CD4-positive, alpha-beta memory T cell (primary cell): ENCODE data around the gene SMAD3. TPM values are rescaled to one million over a fixed set of nuclear protein-coding genes. Genes with fewer than 3 reads are reported as not detected.

Source experiments
- CTCF ChIA-PET: fragments of 350-600 bp; sonication (Branson Sonifier 250); formaldehyde crosslinking; loops from one replicate; lab custom pipeline; 2021; ENCODE audit warnings: inconsistent platforms; ENCODE audit not compliant: partially characterized antibody; lab: Charles Lee
- POLR2A ChIA-PET: fragments of 350-600 bp; sonication (Branson Sonifier 250); formaldehyde crosslinking; loops from one replicate; lab custom pipeline; 2021; ENCODE audit not compliant: partially characterized antibody; lab: Charles Lee
- DNase-seq, 5 donors: peaks; one replicate each; pipeline versions ENCODE4 v3.0.0 to v3.0.0-alpha.2; 2020 to 2022; ENCODE audit warnings: mixed read lengths in 1 of 5
- H3K27ac ChIP-seq: one replicate; pipeline ENCODE4 v1.7.0; 2013; ENCODE audit warnings: low read depth, low read length
- H3K27me3 ChIP-seq: 2 replicates; pipeline ENCODE4 v1.7.0; 2013; ENCODE audit warnings: mild to moderate bottlenecking, low read length, moderate library complexity; ENCODE audit not compliant: insufficient read depth
- H3K36me3 ChIP-seq: 2 replicates; pipeline ENCODE4 v1.7.0; 2013; ENCODE audit warnings: mild to moderate bottlenecking, low read length, moderate library complexity; ENCODE audit not compliant: insufficient read depth
- H3K4me1 ChIP-seq: 2 replicates; pipeline ENCODE4 v1.7.0; 2013; ENCODE audit warnings: mild to moderate bottlenecking, low read length, moderate library complexity; ENCODE audit not compliant: insufficient read depth
- H3K4me3 ChIP-seq, 2 donors: one replicate each; pipeline ENCODE4 v1.7.0; 2013; ENCODE audit warnings: low read length in 2 of 2, mild to moderate bottlenecking in 1 of 2
- H3K9me3 ChIP-seq, 2 donors: one replicate each; pipeline ENCODE4 v1.7.0; 2013; ENCODE audit warnings: low read length in 2 of 2, control low read depth in 1 of 2; ENCODE audit not compliant: control insufficient read depth in 1 of 2
- H3K27ac Mint-ChIP-seq, 7 donors: one replicate each; pipeline ENCODE4 v1.8.0; 2020 to 2021; ENCODE audit warnings: mixed read lengths in 7 of 7, mild to moderate bottlenecking in 6 of 7, inconsistent platforms in 3 of 7, moderate library complexity in 3 of 7
- H3K27me3 Mint-ChIP-seq, 2 donors: one replicate each; pipeline ENCODE4 v1.8.0; 2020 to 2021; ENCODE audit warnings: mixed read lengths in 2 of 2
- H3K36me3 Mint-ChIP-seq, 2 donors: one replicate each; pipeline ENCODE4 v1.8.0; 2020 to 2021; ENCODE audit warnings: mixed read lengths in 2 of 2, inconsistent platforms in 1 of 2, mild to moderate bottlenecking in 1 of 2
- H3K4me1 Mint-ChIP-seq, 4 donors: one replicate each; pipeline ENCODE4 v1.8.0; 2020 to 2021; ENCODE audit warnings: mixed read lengths in 4 of 4, mild to moderate bottlenecking in 1 of 4
- H3K4me3 Mint-ChIP-seq, 8 donors: one replicate each; pipeline ENCODE4 v1.8.0; 2020 to 2021; ENCODE audit warnings: mixed read lengths in 8 of 8, mild to moderate bottlenecking in 7 of 8, moderate library complexity in 6 of 8, inconsistent platforms in 3 of 8
- H3K9me3 Mint-ChIP-seq, 8 donors: one replicate each; pipeline ENCODE4 v1.8.0; 2020 to 2021; ENCODE audit warnings: mixed read lengths in 8 of 8, mild to moderate bottlenecking in 5 of 8, inconsistent platforms in 3 of 8, moderate library complexity in 1 of 8
- intact Hi-C: fragments of 100-400 bp; cut with micrococcal nuclease; formaldehyde crosslinking; loops from one replicate; pipeline ENCODE4 v1.15.1; 2023
- polyA plus RNA-seq, 2 donors: library from polyadenylated mRNA; unstranded; fragments of 300-500 nt; fragmentation: Illumina TruSeq; gene quantifications; one replicate each; pipeline ENCODE4 v1.2.3, GENCODE V29; 2021
- total RNA-seq, 2 experiments: library from RNA; stranded (reverse); gene quantifications; one replicate each; pipeline ENCODE4 v1.2.3, GENCODE V29; 2021

Gene SMAD3
- total and polyA plus RNA-seq, 4 experiments from 2014 or later, result 14.6 to 197 (median 110) TPM

GRCh38 chr15:67087507-67088172 lies 22.2 kb downstream of the SMAD3 start:
- intact Hi-C loops, result no loop called here
- Histone ChIP-seq H3K27me3 (no peaks in the 10 kb centered on the region), H3K4me1 (peaks cover 100% of the 10 kb centered on the region), H3K27ac (peak overlapping the region; percentile 4), H3K4me3 (no peak overlapping the region), H3K36me3 (no peaks in the 10 kb centered on the region), H3K9me3 (no peaks in the 10 kb centered on the region)
- POLR2A ChIA-PET, result interaction anchor here (1.1 to 11.7 kb wide), 4 partner anchors 11 to 32 kb away, joined by 5 to 302 read pairs (median 112); partner anchors contain the start of gene SMAD3
- CTCF ChIA-PET, result no interaction called here
- Mint-ChIP-seq H3K4me3 (peak overlapping the region; percentile 30 to 91 (median 56)), H3K9me3 (peaks cover 0 to 3% (median 0%) of the 10 kb centered on the region in 8 donors), H3K27ac (peak overlapping the region; percentile 43 to 96 (median 70)), H3K27me3 (no peaks in the 10 kb centered on the region), H3K36me3 (peaks cover 0 to 25% of the 10 kb centered on the region in 2 donors), H3K4me1 (peaks cover 76 to 100% (median 93%) of the 10 kb centered on the region in 4 donors)
- no peak for DNase-seq

- intact Hi-C loops, result no loop called here
- peak overlapping the region; percentile 2 to 85 (median 45) for H3K4me3 Mint-ChIP-seq
- peak overlapping the region in 6 of 7 donors; percentile 74 to 99 (median 90) for H3K27ac Mint-ChIP-seq
Measured at GRCh38 chr15:67089217-67090193, 24.1 kb downstream of the SMAD3 start.

GRCh38 chr15:67090297-67091070 lies 25.1 kb downstream of the SMAD3 start:
- H3K36me3 Mint-ChIP-seq, result peaks cover 11 to 36% of the 10 kb centered on the region in 2 donors
- no peaks in the 10 kb centered on the region for H3K27me3 ChIP-seq
- DNase-seq, result no peak
- peaks cover 0 to 3% (median 0%) of the 10 kb centered on the region in 8 donors for H3K9me3 Mint-ChIP-seq
- intact Hi-C loops, result loop anchor here (1.0 kb wide), 2 partner anchors 8 to 12 kb away; no protein-coding TSS in a partner anchor
- CTCF ChIA-PET, result interaction anchor here (1.1 to 2.1 kb wide), 2 partner anchors 11 kb away, joined by 6 to 7 read pairs; no protein-coding TSS in a partner anchor
- H3K36me3 ChIP-seq, result peaks cover 14% of the 10 kb centered on the region
- H3K4me3 ChIP-seq, result peak overlapping the region; percentile 21 to 36
- peak overlapping the region; percentile 67 for H3K27ac ChIP-seq
- peaks cover 100% of the 10 kb centered on the region for H3K4me1 ChIP-seq
- POLR2A ChIA-PET, result interaction anchor here (0.7 to 16.2 kb wide), 6 partner anchors 8 to 29 kb away, joined by 3 to 382 read pairs (median 33); partner anchors contain the start of gene SMAD3
- peak overlapping the region in 6 of 7 donors; percentile 93 to 99 (median 96) for H3K27ac Mint-ChIP-seq
- no peaks in the 10 kb centered on the region for H3K27me3 Mint-ChIP-seq
- peak overlapping the region; percentile 73 to 90 (median 82) for H3K4me3 Mint-ChIP-seq
- H3K9me3 ChIP-seq, result no peaks in the 10 kb centered on the region
- peaks cover 67 to 100% (median 89%) of the 10 kb centered on the region in 4 donors for H3K4me1 Mint-ChIP-seq

More at GRCh38 chr15:67089217-67090193, 24.1 kb downstream of the SMAD3 start:
- Mint-ChIP-seq H3K9me3 (peaks cover 0 to 3% (median 0%) of the 10 kb centered on the region in 8 donors), H3K36me3 (peaks cover 5 to 29% of the 10 kb centered on the region in 2 donors), H3K4me1 (peaks cover 70 to 100% (median 91%) of the 10 kb centered on the region in 4 donors), H3K27me3 (no peaks in the 10 kb centered on the region)
- Histone ChIP-seq H3K4me3 (no peak overlapping the region), H3K27ac (no peak overlapping the region), H3K36me3 (peaks cover 12% of the 10 kb centered on the region), H3K4me1 (peaks cover 100% of the 10 kb centered on the region), H3K9me3 (no peaks in the 10 kb centered on the region), H3K27me3 (no peaks in the 10 kb centered on the region)
- CTCF ChIA-PET, result interaction anchor here (1.1 kb wide), 1 partner anchor 12 kb away, joined by 6 read pairs; no protein-coding TSS in a partner anchor
- no peak for DNase-seq
- POLR2A ChIA-PET, result interaction anchor here (0.7 to 16.2 kb wide), 9 partner anchors 8 to 30 kb away, joined by 3 to 382 read pairs (median 61); partner anchors contain the start of gene SMAD3

- peaks cover 19 to 42% of the 10 kb centered on the region in 2 donors for H3K36me3 Mint-ChIP-seq
- intact Hi-C loops, result loop anchor here (1.0 kb wide), 2 partner anchors 9 to 11 kb away; no protein-coding TSS in a partner anchor
Measured at GRCh38 chr15:67091071-67091979, 25.9 kb downstream of the SMAD3 start.

GRCh38 chr15:67091980-67092677 lies 26.7 kb downstream of the SMAD3 start:
- peaks cover 14% of the 10 kb centered on the region for H3K36me3 ChIP-seq
- peak overlapping the region; percentile 41 to 90 (median 80) for H3K4me3 Mint-ChIP-seq
- ChIA-PET CTCF (interaction anchor here (2.0 to 2.1 kb wide), 3 partner anchors 9 to 42 kb away, joined by 5 to 7 read pairs (median 7); no protein-coding TSS in a partner anchor), POLR2A (interaction anchor here (1.2 to 16.2 kb wide), 6 partner anchors 11 to 162 kb away, joined by 3 to 382 read pairs (median 35); partner anchors contain the start of genes AAGAB, IQCH and SMAD3)
- H3K27me3 ChIP-seq, result no peaks in the 10 kb centered on the region
- H3K27ac Mint-ChIP-seq, result peak overlapping the region in 6 of 7 donors; percentile 93 to 99 (median 96)
- peak overlapping the region; percentile 67 for H3K27ac ChIP-seq
- H3K27me3 Mint-ChIP-seq, result no peaks in the 10 kb centered on the region
- intact Hi-C loops, result loop anchor here (1.0 kb wide), 2 partner anchors 10 kb away; no protein-coding TSS in a partner anchor
- peaks cover 23 to 47% of the 10 kb centered on the region in 2 donors for H3K36me3 Mint-ChIP-seq
- peak overlapping the region in 1 of 2 donors; percentile 21 for H3K4me3 ChIP-seq
- H3K4me1 ChIP-seq, result peaks cover 100% of the 10 kb centered on the region
- DNase-seq, result no peak
- H3K4me1 Mint-ChIP-seq, result peaks cover 67 to 100% (median 88%) of the 10 kb centered on the region in 4 donors
- H3K9me3 ChIP-seq, result no peaks in the 10 kb centered on the region
- peaks cover 0 to 1% (median 0%) of the 10 kb centered on the region in 8 donors for H3K9me3 Mint-ChIP-seq

More at GRCh38 chr15:67091071-67091979, 25.9 kb downstream of the SMAD3 start:
- Mint-ChIP-seq H3K27ac (peak overlapping the region in 6 of 7 donors; percentile 93 to 99 (median 96)), H3K9me3 (peaks cover 0 to 3% (median 0%) of the 10 kb centered on the region in 8 donors), H3K4me3 (peak overlapping the region; percentile 73 to 90 (median 82)), H3K27me3 (no peaks in the 10 kb centered on the region), H3K4me1 (peaks cover 65 to 100% (median 89%) of the 10 kb centered on the region in 4 donors)
- Histone ChIP-seq H3K36me3 (peaks cover 14% of the 10 kb centered on the region), H3K4me1 (peaks cover 100% of the 10 kb centered on the region), H3K27me3 (no peaks in the 10 kb centered on the region), H3K4me3 (peak overlapping the region; percentile 21 to 36), H3K9me3 (no peaks in the 10 kb centered on the region), H3K27ac (peak overlapping the region; percentile 67)
- ChIA-PET POLR2A (interaction anchor here (1.2 to 16.2 kb wide), 6 partner anchors 10 to 57 kb away, joined by 3 to 382 read pairs (median 35); partner anchors contain the start of gene SMAD3), CTCF (interaction anchor here (2.0 to 2.1 kb wide), 3 partner anchors 10 to 43 kb away, joined by 5 to 7 read pairs (median 7); no protein-coding TSS in a partner anchor)
- peak; percentile 69 to 91 (median 78) for DNase-seq
